Stimulated activated CD4-positive, alpha-beta T cell treated with anti-CD3 and anti-CD28 coated beads, Interleukin-2, amount 100 ng/mL, for 48 hours (primary cell): Measurements from ENCODE around the gene SH3BP1.

Source experiments
- DNase-seq, 2 donors: peaks; one replicate each; pipeline ENCODE4 v3.0.0-alpha.2; 2020

SH3BP1 gene

GRCh38 chr22:37660709-37661045, 21.2 kb downstream of the SH3BP1 start:
- no peak for DNase-seq

GRCh38 chr22:37661160-37661924, 21.9 kb downstream of the SH3BP1 start:
- no peak for DNase-seq

GRCh38 chr22:37662039-37662438, 22.6 kb downstream of the SH3BP1 start:
- DNase-seq: no peak

GRCh38 chr22:37663521-37664140, 24.2 kb downstream of the SH3BP1 start:
- no peak for DNase-seq

GRCh38 chr22:37664249-37665101, 25.0 kb downstream of the SH3BP1 start:
- DNase-seq: no peak

GRCh38 chr22:37665487-37665886, 26.0 kb downstream of the SH3BP1 start:
- DNase-seq: no peak

- DNase-seq: no peak
Measured at GRCh38 chr22:37669586-37669985, 30.1 kb downstream of the SH3BP1 start.

GRCh38 chr22:37672206-37672919, 32.9 kb downstream of the SH3BP1 start:
- DNase-seq: no peak

- DNase-seq: no peak
Measured at GRCh38 chr22:37672920-37673455, 33.5 kb downstream of the SH3BP1 start.

GRCh38 chr22:37674248-37674647, 34.8 kb downstream of the SH3BP1 start:
- DNase-seq: no peak

- DNase-seq: peak; percentile 58 to 60
Measured at GRCh38 chr22:37674951-37675929, 35.8 kb downstream of the SH3BP1 start, which contains the start of gene LGALS1. Gene LGALS1, plus strand, starts transcription at chr22:37675636. Its CDS starts 67 bp downstream, at chr22:37675703.

- DNase-seq: no peak
Measured at GRCh38 chr22:37675930-37676735, 36.7 kb downstream of the SH3BP1 start.

- DNase-seq: peak; percentile 88 to 90
Measured at GRCh38 chr22:37676736-37677492, 37.4 kb downstream of the SH3BP1 start.

GRCh38 chr22:37677493-37677974, 38.1 kb downstream of the SH3BP1 start:
- DNase-seq: no peak

- no peak for DNase-seq
Measured at GRCh38 chr22:37678372-37678771, 38.9 kb downstream of the SH3BP1 start.

GRCh38 chr22:37679670-37680069, 40.2 kb downstream of the SH3BP1 start:
- DNase-seq: no peak

- no peak for DNase-seq
Measured at GRCh38 chr22:37680191-37680851, 40.9 kb downstream of the SH3BP1 start.

- DNase-seq: no peak
Measured at GRCh38 chr22:37681001-37681424, 41.5 kb downstream of the SH3BP1 start.

GRCh38 chr22:37681556-37682049, 42.1 kb downstream of the SH3BP1 start:
- peak; percentile 70 to 78 for DNase-seq
